Liver (tissue), 3 donors: ENCODE results near the gene THAP11.

Experiments
- EGR1 ChIP-seq, 2 donors: IDR thresholded peaks; 2 replicates each; pipeline ENCODE4 v1.6.1; 2016 to 2018; ENCODE audit warnings: antibody characterized with exemption in 2 of 2, low read depth in 2 of 2
- FOXA1 ChIP-seq: IDR thresholded peaks from 2 replicates; pipeline ENCODE4 v1.6.1; 2016; ENCODE audit warnings: antibody characterized with exemption
- GABPA ChIP-seq, 2 donors: IDR thresholded peaks in 1 of 2; conservative IDR thresholded peaks in 1 of 2; 2 replicates each; pipeline ENCODE4 v1.6.1; 2016; ENCODE audit warnings: antibody characterized with exemption in 2 of 2, mild to moderate bottlenecking in 1 of 2, moderate library complexity in 1 of 2
- HNF4A ChIP-seq, 2 donors: conservative IDR thresholded peaks; 2 replicates each; pipeline ENCODE4 v1.6.1; 2016; ENCODE audit warnings: antibody characterized with exemption in 2 of 2, mild to moderate bottlenecking in 2 of 2
- NR2F2 ChIP-seq: IDR thresholded peaks from 2 replicates; pipeline ENCODE4 v1.6.1; 2016; ENCODE audit warnings: antibody characterized with exemption
- RAD21 ChIP-seq, 2 donors: IDR thresholded peaks; 2 replicates each; pipeline ENCODE4 v1.6.1; 2016; ENCODE audit warnings: antibody characterized with exemption in 2 of 2, mild to moderate bottlenecking in 2 of 2
- RXRA ChIP-seq, 2 donors: IDR thresholded peaks; 2 replicates each; pipeline ENCODE4 v1.6.1; 2017 to 2018; ENCODE audit warnings: antibody characterized with exemption in 2 of 2, mild to moderate bottlenecking in 1 of 2
- SP1 ChIP-seq: IDR thresholded peaks from 2 replicates; pipeline ENCODE4 v1.6.1; 2018; ENCODE audit warnings: antibody characterized with exemption, mild to moderate bottlenecking
- TAF1 ChIP-seq: conservative IDR thresholded peaks from 2 replicates; pipeline ENCODE4 v1.6.1; 2016; ENCODE audit warnings: antibody characterized with exemption, mild to moderate bottlenecking
- YY1 ChIP-seq: IDR thresholded peaks from 2 replicates; pipeline ENCODE4 v1.6.1; 2016; ENCODE audit warnings: antibody characterized with exemption, mild to moderate bottlenecking
- TF ChIP-seq, protein P1 (sequence below): fragments of 150-350 bp; IDR thresholded peaks from 2 replicates; pipeline ENCODE4 v1.5.1; 2017; ENCODE audit warnings: improper control_type of control experiment, low read depth, low read length; ENCODE audit not compliant: missing input control
- TF ChIP-seq, protein P2 (sequence below): IDR thresholded peaks from 2 replicates; pipeline ENCODE4 v1.6.1; 2016; ENCODE audit warnings: antibody characterized with exemption, mild to moderate bottlenecking
- donor health status: healthy.
- donor health status: healthy.

DNA sequence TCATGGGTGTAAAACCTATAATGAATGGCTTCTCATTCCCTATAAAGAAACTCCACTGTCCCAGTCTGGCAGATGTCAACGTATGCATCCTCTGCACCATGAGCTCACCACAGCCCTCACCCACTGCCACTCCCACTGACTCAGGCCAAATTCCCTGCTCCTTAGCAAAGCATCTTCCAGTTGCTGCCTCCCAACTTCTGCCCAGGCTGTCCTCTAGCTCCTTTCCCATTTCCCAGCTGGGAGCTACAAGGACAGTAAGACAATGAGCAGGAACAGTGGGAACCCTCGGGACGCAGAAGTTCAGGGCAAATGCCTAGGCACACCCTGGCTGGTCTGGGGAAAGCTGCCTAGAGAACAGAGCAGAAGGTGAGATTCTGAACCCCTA, 9.1 kb upstream of the THAP11 start:
- TF ChIP-seq, protein P1, sequence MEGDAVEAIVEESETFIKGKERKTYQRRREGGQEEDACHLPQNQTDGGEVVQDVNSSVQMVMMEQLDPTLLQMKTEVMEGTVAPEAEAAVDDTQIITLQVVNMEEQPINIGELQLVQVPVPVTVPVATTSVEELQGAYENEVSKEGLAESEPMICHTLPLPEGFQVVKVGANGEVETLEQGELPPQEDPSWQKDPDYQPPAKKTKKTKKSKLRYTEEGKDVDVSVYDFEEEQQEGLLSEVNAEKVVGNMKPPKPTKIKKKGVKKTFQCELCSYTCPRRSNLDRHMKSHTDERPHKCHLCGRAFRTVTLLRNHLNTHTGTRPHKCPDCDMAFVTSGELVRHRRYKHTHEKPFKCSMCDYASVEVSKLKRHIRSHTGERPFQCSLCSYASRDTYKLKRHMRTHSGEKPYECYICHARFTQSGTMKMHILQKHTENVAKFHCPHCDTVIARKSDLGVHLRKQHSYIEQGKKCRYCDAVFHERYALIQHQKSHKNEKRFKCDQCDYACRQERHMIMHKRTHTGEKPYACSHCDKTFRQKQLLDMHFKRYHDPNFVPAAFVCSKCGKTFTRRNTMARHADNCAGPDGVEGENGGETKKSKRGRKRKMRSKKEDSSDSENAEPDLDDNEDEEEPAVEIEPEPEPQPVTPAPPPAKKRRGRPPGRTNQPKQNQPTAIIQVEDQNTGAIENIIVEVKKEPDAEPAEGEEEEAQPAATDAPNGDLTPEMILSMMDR, result no peak
- TF ChIP-seq HNF4A (conservative IDR thresholded peaks at IDR 0.05), result no peak
- TF ChIP-seq, protein P2, sequence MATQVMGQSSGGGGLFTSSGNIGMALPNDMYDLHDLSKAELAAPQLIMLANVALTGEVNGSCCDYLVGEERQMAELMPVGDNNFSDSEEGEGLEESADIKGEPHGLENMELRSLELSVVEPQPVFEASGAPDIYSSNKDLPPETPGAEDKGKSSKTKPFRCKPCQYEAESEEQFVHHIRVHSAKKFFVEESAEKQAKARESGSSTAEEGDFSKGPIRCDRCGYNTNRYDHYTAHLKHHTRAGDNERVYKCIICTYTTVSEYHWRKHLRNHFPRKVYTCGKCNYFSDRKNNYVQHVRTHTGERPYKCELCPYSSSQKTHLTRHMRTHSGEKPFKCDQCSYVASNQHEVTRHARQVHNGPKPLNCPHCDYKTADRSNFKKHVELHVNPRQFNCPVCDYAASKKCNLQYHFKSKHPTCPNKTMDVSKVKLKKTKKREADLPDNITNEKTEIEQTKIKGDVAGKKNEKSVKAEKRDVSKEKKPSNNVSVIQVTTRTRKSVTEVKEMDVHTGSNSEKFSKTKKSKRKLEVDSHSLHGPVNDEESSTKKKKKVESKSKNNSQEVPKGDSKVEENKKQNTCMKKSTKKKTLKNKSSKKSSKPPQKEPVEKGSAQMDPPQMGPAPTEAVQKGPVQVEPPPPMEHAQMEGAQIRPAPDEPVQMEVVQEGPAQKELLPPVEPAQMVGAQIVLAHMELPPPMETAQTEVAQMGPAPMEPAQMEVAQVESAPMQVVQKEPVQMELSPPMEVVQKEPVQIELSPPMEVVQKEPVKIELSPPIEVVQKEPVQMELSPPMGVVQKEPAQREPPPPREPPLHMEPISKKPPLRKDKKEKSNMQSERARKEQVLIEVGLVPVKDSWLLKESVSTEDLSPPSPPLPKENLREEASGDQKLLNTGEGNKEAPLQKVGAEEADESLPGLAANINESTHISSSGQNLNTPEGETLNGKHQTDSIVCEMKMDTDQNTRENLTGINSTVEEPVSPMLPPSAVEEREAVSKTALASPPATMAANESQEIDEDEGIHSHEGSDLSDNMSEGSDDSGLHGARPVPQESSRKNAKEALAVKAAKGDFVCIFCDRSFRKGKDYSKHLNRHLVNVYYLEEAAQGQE, result no peak
- TF ChIP-seq TAF1, result no peak
- no peak for TF ChIP-seq RXRA (IDR thresholded peaks at IDR 0.05)
- TF ChIP-seq EGR1 (IDR thresholded peaks at IDR 0.05; ENCODE audit: low read depth in 2 of 2), result no peak
- TF ChIP-seq NR2F2, result no peak
- no peak for TF ChIP-seq FOXA1
- no peak for TF ChIP-seq SP1
- TF ChIP-seq RAD21 (IDR thresholded peaks at IDR 0.05), result no peak
- TF ChIP-seq YY1, result no peak
- TF ChIP-seq GABPA (IDR thresholded peaks at IDR 0.05 in 1 of 2, conservative IDR thresholded peaks at IDR 0.05 in 1 of 2), result no peak
